ENCODE data around the gene UBE2D2.
"Not testable (repeated sequence)": the region's sequence is repeated elsewhere in the genome, so short reads cannot be mapped to it uniquely, and the experiment has no call there.

UBE2D2 gene

GRCh38 chr5:139582181-139582580 lies 21.0 kb downstream of the UBE2D2 start:
- CTCF ChIA-PET; H3K4me3 ChIP-seq (ENCODE audit: control insufficient read depth in 1 of 7, extremely low read depth in 1 of 7, insufficient read depth in 4 of 7, low read depth in 2 of 7, low read length in 6 of 7); H3K9me3 ChIP-seq (ENCODE audit: control extremely low read depth in 1 of 5, control insufficient read depth in 4 of 5, insufficient read depth in 2 of 5, low read depth in 1 of 5, low read length in 4 of 5); H3K27ac ChIP-seq (ENCODE audit: insufficient read depth in 1 of 2, low read depth in 1 of 2, low read length in 2 of 2, poor library complexity in 1 of 2, severe bottlenecking in 2 of 2); H3K27me3 ChIP-seq (replicated peaks in 2 of 5; ENCODE audit: control insufficient read depth in 4 of 5, insufficient read depth in 5 of 5, low read length in 4 of 5); POLR2A ChIA-PET; H3K4me1 ChIP-seq (ENCODE audit: control extremely low read depth in 1 of 4, control insufficient read depth in 4 of 4, insufficient read depth in 4 of 4, low read length in 3 of 4); DNase-seq: not testable (repeated sequence)
- WGBS (ENCODE audit: insufficient coverage): no CpG with 5 or more reads among the region's 5 CpGs
- peaks cover 4 to 18% (median 5%) of the 10 kb centered on the region in 4 experiments for H3K36me3 ChIP-seq (ENCODE audit: control insufficient read depth in 4 of 4, insufficient read depth in 4 of 4, low read length in 3 of 4)

- no peak for DNase-seq
- no peak overlapping the region for H3K4me3 ChIP-seq (ENCODE audit: control insufficient read depth in 1 of 7, extremely low read depth in 1 of 7, insufficient read depth in 4 of 7, low read depth in 2 of 7, low read length in 6 of 7)
- WGBS (ENCODE audit: insufficient coverage): 100% methylated on average over 3 of the region's 3 CpGs
- H3K36me3 ChIP-seq (ENCODE audit: control insufficient read depth in 4 of 4, insufficient read depth in 4 of 4, low read length in 3 of 4): peaks cover 5 to 15% (median 8%) of the 10 kb centered on the region in 4 experiments
- H3K27ac ChIP-seq (ENCODE audit: insufficient read depth in 1 of 2, low read depth in 1 of 2, low read length in 2 of 2, poor library complexity in 1 of 2, severe bottlenecking in 2 of 2): no peak overlapping the region
- no peaks in the 10 kb centered on the region for H3K27me3 ChIP-seq (replicated peaks in 2 of 5; ENCODE audit: control insufficient read depth in 4 of 5, insufficient read depth in 5 of 5, low read length in 4 of 5)
- peaks cover 0 to 3% (median 0%) of the 10 kb centered on the region in 4 experiments for H3K4me1 ChIP-seq (ENCODE audit: control extremely low read depth in 1 of 4, control insufficient read depth in 4 of 4, insufficient read depth in 4 of 4, low read length in 3 of 4)
- ChIA-PET CTCF (interaction anchor here (0.6 to 3.7 kb wide), 3 partner anchors 9 to 136 kb away, joined by 3 to 17 read pairs (median 3); no protein-coding TSS in a partner anchor), POLR2A (no interaction called here)
- no peaks in the 10 kb centered on the region for H3K9me3 ChIP-seq (ENCODE audit: control extremely low read depth in 1 of 5, control insufficient read depth in 4 of 5, insufficient read depth in 2 of 5, low read depth in 1 of 5, low read length in 4 of 5)
These were observed 23.0 kb downstream of the UBE2D2 start for GRCh38 chr5:139584137-139584536.

GRCh38 chr5:139588116-139588515 lies 27.0 kb downstream of the UBE2D2 start:
- DNase-seq; H3K4me3 ChIP-seq (ENCODE audit: control insufficient read depth in 1 of 7, extremely low read depth in 1 of 7, insufficient read depth in 4 of 7, low read depth in 2 of 7, low read length in 6 of 7); H3K27me3 ChIP-seq (replicated peaks in 2 of 5; ENCODE audit: control insufficient read depth in 4 of 5, insufficient read depth in 5 of 5, low read length in 4 of 5); H3K27ac ChIP-seq (ENCODE audit: insufficient read depth in 1 of 2, low read depth in 1 of 2, low read length in 2 of 2, poor library complexity in 1 of 2, severe bottlenecking in 2 of 2); H3K9me3 ChIP-seq (ENCODE audit: control extremely low read depth in 1 of 5, control insufficient read depth in 4 of 5, insufficient read depth in 2 of 5, low read depth in 1 of 5, low read length in 4 of 5); H3K4me1 ChIP-seq (ENCODE audit: control extremely low read depth in 1 of 4, control insufficient read depth in 4 of 4, insufficient read depth in 4 of 4, low read length in 3 of 4); POLR2A ChIA-PET: not testable (repeated sequence)
- CTCF ChIA-PET: interaction anchor here (0.8 to 3.1 kb wide), 7 partner anchors 10 to 168 kb away, joined by 3 to 14 read pairs (median 4); no protein-coding TSS in a partner anchor
- 100% methylated on average over 3 of the region's 5 CpGs for WGBS (ENCODE audit: insufficient coverage)
- H3K36me3 ChIP-seq (ENCODE audit: control insufficient read depth in 4 of 4, insufficient read depth in 4 of 4, low read length in 3 of 4): peaks cover 0 to 18% (median 8%) of the 10 kb centered on the region in 4 experiments

GRCh38 chr5:139588962-139589361 lies 27.8 kb downstream of the UBE2D2 start:
- DNase-seq: no peak
- WGBS (ENCODE audit: insufficient coverage): 100% methylated on average over 1 of the region's 6 CpGs
- ChIA-PET POLR2A (no interaction called here), CTCF (interaction anchor here (0.8 to 3.1 kb wide), 7 partner anchors 11 to 169 kb away, joined by 3 to 14 read pairs (median 3); no protein-coding TSS in a partner anchor)
- Histone ChIP-seq H3K4me1 (ENCODE audit: control extremely low read depth in 1 of 4, control insufficient read depth in 4 of 4, insufficient read depth in 4 of 4, low read length in 3 of 4) (peaks cover 0 to 5% (median 0%) of the 10 kb centered on the region in 4 experiments), H3K4me3 (ENCODE audit: control insufficient read depth in 1 of 7, extremely low read depth in 1 of 7, insufficient read depth in 4 of 7, low read depth in 2 of 7, low read length in 6 of 7) (no peak overlapping the region), H3K27me3 (replicated peaks in 2 of 5; ENCODE audit: control insufficient read depth in 4 of 5, insufficient read depth in 5 of 5, low read length in 4 of 5) (no peaks in the 10 kb centered on the region), H3K27ac (ENCODE audit: insufficient read depth in 1 of 2, low read depth in 1 of 2, low read length in 2 of 2, poor library complexity in 1 of 2, severe bottlenecking in 2 of 2) (no peak overlapping the region), H3K36me3 (ENCODE audit: control insufficient read depth in 4 of 4, insufficient read depth in 4 of 4, low read length in 3 of 4) (peaks cover 0 to 18% (median 8%) of the 10 kb centered on the region in 4 experiments), H3K9me3 (ENCODE audit: control extremely low read depth in 1 of 5, control insufficient read depth in 4 of 5, insufficient read depth in 2 of 5, low read depth in 1 of 5, low read length in 4 of 5) (no peaks in the 10 kb centered on the region)

- Histone ChIP-seq H3K36me3 (ENCODE audit: control insufficient read depth in 4 of 4, insufficient read depth in 4 of 4, low read length in 3 of 4) (peaks cover 3 to 6% (median 5%) of the 10 kb centered on the region in 4 experiments), H3K4me1 (ENCODE audit: control extremely low read depth in 1 of 4, control insufficient read depth in 4 of 4, insufficient read depth in 4 of 4, low read length in 3 of 4) (peaks cover 0 to 5% (median 0%) of the 10 kb centered on the region in 4 experiments), H3K9me3 (ENCODE audit: control extremely low read depth in 1 of 5, control insufficient read depth in 4 of 5, insufficient read depth in 2 of 5, low read depth in 1 of 5, low read length in 4 of 5) (no peaks in the 10 kb centered on the region), H3K4me3 (ENCODE audit: control insufficient read depth in 1 of 7, extremely low read depth in 1 of 7, insufficient read depth in 4 of 7, low read depth in 2 of 7, low read length in 6 of 7) (no peak overlapping the region), H3K27me3 (replicated peaks in 2 of 5; ENCODE audit: control insufficient read depth in 4 of 5, insufficient read depth in 5 of 5, low read length in 4 of 5) (no peaks in the 10 kb centered on the region), H3K27ac (ENCODE audit: insufficient read depth in 1 of 2, low read depth in 1 of 2, low read length in 2 of 2, poor library complexity in 1 of 2, severe bottlenecking in 2 of 2) (no peak overlapping the region)
- DNase-seq: no peak
- ChIA-PET POLR2A (interaction anchor here (0.6 kb wide), 1 partner anchor 44 kb away, joined by 4 read pairs; no protein-coding TSS in a partner anchor), CTCF (no interaction called here)
- whole genome bisulfite sequencing (ENCODE audit: insufficient coverage): no CpG with 5 or more reads among the region's 3 CpGs
These were observed 31.1 kb downstream of the UBE2D2 start for GRCh38 chr5:139592289-139592688.

- WGBS (ENCODE audit: insufficient coverage): 84% methylated on average over 5 of the region's 8 CpGs
- CTCF ChIA-PET: not testable (repeated sequence)
These were observed 31.9 kb downstream of the UBE2D2 start for GRCh38 chr5:139593076-139593475.

GRCh38 chr5:139593716-139594319 lies 32.7 kb downstream of the UBE2D2 start:
- Histone ChIP-seq H3K27ac (ENCODE audit: insufficient read depth in 1 of 2, low read depth in 1 of 2, low read length in 2 of 2, poor library complexity in 1 of 2, severe bottlenecking in 2 of 2) (no peak overlapping the region), H3K4me3 (ENCODE audit: control insufficient read depth in 1 of 7, extremely low read depth in 1 of 7, insufficient read depth in 4 of 7, low read depth in 2 of 7, low read length in 6 of 7) (no peak overlapping the region), H3K4me1 (ENCODE audit: control extremely low read depth in 1 of 4, control insufficient read depth in 4 of 4, insufficient read depth in 4 of 4, low read length in 3 of 4) (peaks cover 0 to 3% (median 0%) of the 10 kb centered on the region in 4 experiments), H3K36me3 (ENCODE audit: control insufficient read depth in 4 of 4, insufficient read depth in 4 of 4, low read length in 3 of 4) (peaks cover 2 to 5% (median 4%) of the 10 kb centered on the region in 4 experiments), H3K9me3 (ENCODE audit: control extremely low read depth in 1 of 5, control insufficient read depth in 4 of 5, insufficient read depth in 2 of 5, low read depth in 1 of 5, low read length in 4 of 5) (no peaks in the 10 kb centered on the region), H3K27me3 (replicated peaks in 2 of 5; ENCODE audit: control insufficient read depth in 4 of 5, insufficient read depth in 5 of 5, low read length in 4 of 5) (no peaks in the 10 kb centered on the region)
- DNase-seq: no peak
- CTCF ChIA-PET: interaction anchor here (0.6 kb wide), 1 partner anchor 20 kb away, joined by 3 read pairs; no protein-coding TSS in a partner anchor
- POLR2A ChIA-PET: no interaction called here
- no CpG with 5 or more reads among the region's 3 CpGs for WGBS (ENCODE audit: insufficient coverage)

More at GRCh38 chr5:139593076-139593475, 31.9 kb downstream of the UBE2D2 start:
- not testable (repeated sequence) for H3K4me3 ChIP-seq (ENCODE audit: control insufficient read depth in 1 of 7, extremely low read depth in 1 of 7, insufficient read depth in 4 of 7, low read depth in 2 of 7, low read length in 6 of 7); H3K27ac ChIP-seq (ENCODE audit: insufficient read depth in 1 of 2, low read depth in 1 of 2, low read length in 2 of 2, poor library complexity in 1 of 2, severe bottlenecking in 2 of 2); DNase-seq; H3K4me1 ChIP-seq (ENCODE audit: control extremely low read depth in 1 of 4, control insufficient read depth in 4 of 4, insufficient read depth in 4 of 4, low read length in 3 of 4); H3K27me3 ChIP-seq (replicated peaks in 2 of 5; ENCODE audit: control insufficient read depth in 4 of 5, insufficient read depth in 5 of 5, low read length in 4 of 5); H3K9me3 ChIP-seq (ENCODE audit: control extremely low read depth in 1 of 5, control insufficient read depth in 4 of 5, insufficient read depth in 2 of 5, low read depth in 1 of 5, low read length in 4 of 5); H3K36me3 ChIP-seq (ENCODE audit: control insufficient read depth in 4 of 4, insufficient read depth in 4 of 4, low read length in 3 of 4)
- POLR2A ChIA-PET: interaction anchor here (0.6 kb wide), 1 partner anchor 43 kb away, joined by 4 read pairs; no protein-coding TSS in a partner anchor

All from common myeloid progenitor, CD34-positive (primary cell).